ENCODE data around the gene ATG16L1.

The ATG16L1 gene

DNA sequence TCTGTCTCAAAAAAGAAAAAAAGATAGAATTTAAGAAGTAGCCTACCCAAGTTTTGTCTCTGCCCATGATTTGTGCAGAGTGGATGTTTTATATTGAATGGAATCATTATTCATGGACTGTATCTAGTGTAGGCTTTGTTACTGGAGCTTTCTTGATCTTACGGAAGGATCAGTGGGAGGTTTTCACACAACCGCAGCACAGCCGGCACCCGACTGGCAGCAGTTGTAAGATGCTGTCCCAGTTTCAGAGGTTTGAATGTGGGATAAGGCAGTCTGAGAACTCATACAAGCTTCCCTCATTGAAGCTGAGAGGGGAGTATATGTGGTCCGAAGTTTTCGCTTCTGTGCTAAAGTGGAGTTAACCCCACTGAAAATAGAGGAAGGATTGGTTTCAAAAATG lies 36.4 kb downstream of the ATG16L1 start:
- H3K4me3 ChIP-seq (ENCODE audit: low read depth, low read length) = no peak overlapping the region
- TF ChIP-seq, protein P1, sequence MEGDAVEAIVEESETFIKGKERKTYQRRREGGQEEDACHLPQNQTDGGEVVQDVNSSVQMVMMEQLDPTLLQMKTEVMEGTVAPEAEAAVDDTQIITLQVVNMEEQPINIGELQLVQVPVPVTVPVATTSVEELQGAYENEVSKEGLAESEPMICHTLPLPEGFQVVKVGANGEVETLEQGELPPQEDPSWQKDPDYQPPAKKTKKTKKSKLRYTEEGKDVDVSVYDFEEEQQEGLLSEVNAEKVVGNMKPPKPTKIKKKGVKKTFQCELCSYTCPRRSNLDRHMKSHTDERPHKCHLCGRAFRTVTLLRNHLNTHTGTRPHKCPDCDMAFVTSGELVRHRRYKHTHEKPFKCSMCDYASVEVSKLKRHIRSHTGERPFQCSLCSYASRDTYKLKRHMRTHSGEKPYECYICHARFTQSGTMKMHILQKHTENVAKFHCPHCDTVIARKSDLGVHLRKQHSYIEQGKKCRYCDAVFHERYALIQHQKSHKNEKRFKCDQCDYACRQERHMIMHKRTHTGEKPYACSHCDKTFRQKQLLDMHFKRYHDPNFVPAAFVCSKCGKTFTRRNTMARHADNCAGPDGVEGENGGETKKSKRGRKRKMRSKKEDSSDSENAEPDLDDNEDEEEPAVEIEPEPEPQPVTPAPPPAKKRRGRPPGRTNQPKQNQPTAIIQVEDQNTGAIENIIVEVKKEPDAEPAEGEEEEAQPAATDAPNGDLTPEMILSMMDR (IDR thresholded peaks at IDR 0.05; ENCODE audit: low read depth, low read length) = no peak

DNA sequence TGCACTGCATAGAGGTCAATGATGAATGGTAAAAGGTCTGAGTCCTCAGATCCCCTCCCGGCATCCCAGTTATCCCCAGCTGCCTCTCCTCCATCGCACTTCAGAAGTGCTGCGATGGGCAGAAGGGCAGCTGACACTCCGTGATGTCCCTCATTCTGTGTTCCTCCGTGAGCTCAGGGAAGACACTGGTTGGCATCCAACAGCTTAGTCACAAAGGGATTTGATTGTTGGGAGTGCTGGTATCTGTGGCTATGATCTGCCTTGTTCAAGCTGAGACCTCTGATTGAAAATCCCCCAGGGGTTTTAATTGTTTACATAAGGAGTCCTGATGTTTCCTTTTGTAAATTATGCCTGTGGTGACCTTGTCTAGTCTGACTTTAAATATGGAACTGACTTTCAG lies 37.2 kb downstream of the ATG16L1 start:
- TF ChIP-seq, protein P1 (IDR thresholded peaks at IDR 0.05; ENCODE audit: low read depth, low read length) = no peak
- H3K4me3 ChIP-seq (ENCODE audit: low read depth, low read length) = no peak overlapping the region

DNA sequence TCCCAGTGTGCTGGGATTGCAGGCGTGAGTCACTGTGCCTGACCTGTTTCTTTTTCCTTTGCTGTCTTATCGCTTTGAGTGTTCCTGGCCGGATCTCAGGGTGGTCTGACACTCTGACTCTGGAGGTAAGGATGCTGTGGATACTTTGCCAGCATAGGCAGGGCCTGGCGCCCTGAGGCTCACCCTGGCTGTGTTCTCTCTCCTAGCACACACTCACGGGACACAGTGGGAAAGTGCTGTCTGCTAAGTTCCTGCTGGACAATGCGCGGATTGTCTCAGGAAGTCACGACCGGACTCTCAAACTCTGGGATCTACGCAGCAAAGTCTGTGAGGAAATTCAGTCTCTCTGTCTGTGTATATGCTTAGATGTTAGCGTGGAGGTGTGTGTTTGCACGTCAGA lies 38.2 kb downstream of the ATG16L1 start:
- H3K4me3 ChIP-seq (ENCODE audit: low read depth, low read length) = no peak overlapping the region
- TF ChIP-seq, protein P1 (IDR thresholded peaks at IDR 0.05; ENCODE audit: low read depth, low read length) = no peak

DNA sequence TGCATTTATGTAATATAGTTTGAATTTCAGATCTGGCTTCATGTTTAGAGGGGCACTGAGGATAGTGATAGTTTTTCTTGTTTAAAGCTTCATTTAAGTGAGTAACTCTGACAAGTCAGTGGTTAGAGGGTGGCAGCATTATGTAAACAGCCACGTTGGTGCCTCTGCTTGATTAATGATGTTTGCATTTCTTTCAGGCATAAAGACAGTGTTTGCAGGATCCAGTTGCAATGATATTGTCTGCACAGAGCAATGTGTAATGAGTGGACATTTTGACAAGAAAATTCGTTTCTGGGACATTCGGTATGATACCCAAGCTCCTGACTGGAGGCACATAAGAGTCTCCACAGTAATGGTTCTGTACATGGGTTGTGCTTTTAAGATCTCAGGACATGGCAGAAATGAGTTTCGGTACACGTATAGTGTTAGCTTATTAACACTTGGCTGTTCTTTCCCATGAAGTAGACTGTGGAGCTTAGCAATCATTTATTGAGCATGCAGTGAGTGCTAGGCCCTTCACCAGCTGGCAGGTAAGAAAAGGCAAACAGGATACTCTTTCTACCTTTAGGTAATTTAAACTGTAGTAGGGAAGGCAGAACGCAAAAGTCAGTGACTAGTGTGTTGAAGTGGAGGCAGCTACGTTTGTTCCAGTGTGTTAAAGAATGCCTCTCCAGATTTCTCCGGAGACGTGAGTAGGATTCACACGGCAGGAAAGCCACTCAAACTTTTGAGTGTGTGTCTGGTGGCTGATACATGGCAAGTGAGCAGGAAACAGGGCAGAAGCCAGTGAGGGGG lies 38.8 kb downstream of the ATG16L1 start:
- H3K4me3 ChIP-seq (ENCODE audit: low read depth, low read length) = no peak overlapping the region
- TF ChIP-seq, protein P1 (IDR thresholded peaks at IDR 0.05; ENCODE audit: low read depth, low read length) = no peak

DNA sequence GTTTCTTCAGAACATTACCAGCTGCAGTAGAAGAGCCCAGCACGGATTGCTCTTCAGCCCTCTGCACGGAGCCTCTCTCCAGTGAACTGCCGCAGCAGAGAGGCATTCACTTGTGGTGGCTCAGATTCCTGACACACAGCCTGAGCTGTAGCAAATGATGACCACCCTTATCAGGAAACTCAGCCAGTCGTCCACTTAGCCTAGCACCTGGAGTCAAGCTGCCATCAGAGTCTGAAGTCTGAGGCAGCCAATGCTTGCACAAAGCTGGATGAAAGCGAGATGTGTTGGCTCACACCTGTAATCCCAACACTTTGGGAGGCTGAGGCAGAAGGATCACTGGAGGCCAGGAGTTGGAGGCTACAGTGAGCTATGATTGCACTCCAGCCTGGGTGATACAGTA lies 44.4 kb downstream of the ATG16L1 start:
- TF ChIP-seq, protein P1 (IDR thresholded peaks at IDR 0.05; ENCODE audit: low read depth, low read length) = no peak
- no peak overlapping the region for H3K4me3 ChIP-seq (ENCODE audit: low read depth, low read length)

DNA sequence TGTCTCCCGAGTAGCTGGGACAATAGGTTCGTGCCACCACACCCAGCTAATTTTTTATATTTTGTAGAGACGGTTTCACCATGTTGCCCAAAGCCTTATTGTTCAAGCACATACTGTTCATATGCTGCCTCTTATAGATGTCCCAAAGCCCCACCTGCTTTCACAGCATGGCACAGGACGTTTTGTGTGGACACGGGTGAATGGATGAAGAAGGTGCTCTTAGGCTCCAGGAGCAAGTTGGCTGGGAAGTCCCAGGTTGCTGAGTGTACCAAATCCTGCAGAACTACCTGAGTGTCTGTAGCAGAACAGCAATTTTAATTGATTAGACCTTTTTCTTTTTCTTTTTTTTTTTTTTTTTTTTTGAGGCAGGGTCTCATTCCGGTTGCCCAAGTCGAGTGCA lies 45.6 kb downstream of the ATG16L1 start:
- H3K4me3 ChIP-seq (ENCODE audit: low read depth, low read length) = no peak overlapping the region
- TF ChIP-seq, protein P1 (IDR thresholded peaks at IDR 0.05; ENCODE audit: low read depth, low read length) = no peak

DNA sequence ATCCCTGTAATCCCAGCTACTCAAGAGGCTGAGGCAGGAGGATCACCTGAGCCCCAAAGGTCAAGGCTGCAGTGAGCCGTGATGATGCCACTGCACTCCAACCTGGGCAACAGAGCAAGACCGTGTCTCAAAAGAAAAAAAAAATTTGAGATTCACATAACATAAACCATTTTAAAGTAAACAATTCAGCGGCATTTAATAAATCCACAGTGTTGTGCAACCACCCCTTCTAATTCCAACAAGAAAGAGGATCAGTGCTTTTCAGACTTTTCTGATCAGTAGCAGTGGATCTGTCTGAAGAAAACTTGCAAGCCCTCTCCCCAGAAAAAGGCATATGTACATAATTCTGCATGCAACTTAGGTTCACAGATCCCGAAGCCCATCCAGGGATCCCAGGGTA lies 48.9 kb downstream of the ATG16L1 start:
- TF ChIP-seq, protein P1 (IDR thresholded peaks at IDR 0.05; ENCODE audit: low read depth, low read length) = no peak
- no peak overlapping the region for H3K4me3 ChIP-seq (ENCODE audit: low read depth, low read length)

Measured in WI38 (cell line).